ENCODE data around the gene KLHDC7B. TPM values are rescaled to one million over a fixed set of nuclear protein-coding genes. Genes with fewer than 3 reads are reported as not detected.

The KLHDC7B gene
- total RNA-seq (2021) (not detected in 3 replicates), Bru-seq, nascent RNA (not detected)
- long read RNA-seq, experiment 1, result 0 reads
- long read RNA-seq, experiment 2, result 0 reads
- long read RNA-seq, experiment 3, result 0 reads

- ChIA-PET POLR2A (no interaction called here), CTCF (interaction anchor here (0.7 to 1.2 kb wide), 3 partner anchors 17 to 83 kb away, joined by 3 to 4 read pairs (median 3); partner anchors contain the start of gene SYCE3)
- Mint-ChIP-seq H3K9me3 (no peaks in the 10 kb centered on the region), H3K4me3 (no peak within 1 kb of the TSS), H3K36me3 (no peaks in the 10 kb centered on the region), H3K4me1 (no peaks in the 10 kb centered on the region), H3K27ac (no peak within 1 kb of the TSS), H3K27me3 (ENCODE audit: low read depth) (peaks cover 11% of the 10 kb centered on the region)
- TF ChIP-seq OVOL2 (CRISPR knock-in tag; IDR thresholded peaks at IDR 0.05; ENCODE audit: borderline replicate concordance) (no peak), GABPB1 (CRISPR knock-in tag; IDR thresholded peaks at IDR 0.05) (peak; percentile 94)
- DNase-seq (ENCODE audit: low spot score) (no peak), ATAC-seq (no peak)
Measured at GRCh38 chr22:50545522-50546325, at the start of gene KLHDC7B. Gene KLHDC7B, plus strand, starts transcription at chr22:50545899. Its CDS starts 345 bp downstream, at chr22:50546244.

- ChIA-PET CTCF (interaction anchor here (0.6 to 2.6 kb wide), 17 partner anchors 9 to 264 kb away, joined by 3 to 24 read pairs (median 6); partner anchors contain the start of genes ADM2, LMF2, NCAPH2 and SCO2), POLR2A (interaction anchor here (0.7 to 1.5 kb wide), 2 partner anchors 12 to 31 kb away, joined by 3 to 4 read pairs; no protein-coding TSS in a partner anchor)
- Mint-ChIP-seq H3K4me1 (peaks cover 6% of the 10 kb centered on the region), H3K9me3 (no peaks in the 10 kb centered on the region), H3K36me3 (no peaks in the 10 kb centered on the region), H3K4me3 (no peak overlapping the region), H3K27ac (no peak overlapping the region), H3K27me3 (ENCODE audit: low read depth) (peaks cover 4% of the 10 kb centered on the region)
- no peak for DNase-seq (ENCODE audit: low spot score)
- no peak for TF ChIP-seq ZNF423 (CRISPR knock-in tag; IDR thresholded peaks at IDR 0.05)
- TF ChIP-seq, protein P1, sequence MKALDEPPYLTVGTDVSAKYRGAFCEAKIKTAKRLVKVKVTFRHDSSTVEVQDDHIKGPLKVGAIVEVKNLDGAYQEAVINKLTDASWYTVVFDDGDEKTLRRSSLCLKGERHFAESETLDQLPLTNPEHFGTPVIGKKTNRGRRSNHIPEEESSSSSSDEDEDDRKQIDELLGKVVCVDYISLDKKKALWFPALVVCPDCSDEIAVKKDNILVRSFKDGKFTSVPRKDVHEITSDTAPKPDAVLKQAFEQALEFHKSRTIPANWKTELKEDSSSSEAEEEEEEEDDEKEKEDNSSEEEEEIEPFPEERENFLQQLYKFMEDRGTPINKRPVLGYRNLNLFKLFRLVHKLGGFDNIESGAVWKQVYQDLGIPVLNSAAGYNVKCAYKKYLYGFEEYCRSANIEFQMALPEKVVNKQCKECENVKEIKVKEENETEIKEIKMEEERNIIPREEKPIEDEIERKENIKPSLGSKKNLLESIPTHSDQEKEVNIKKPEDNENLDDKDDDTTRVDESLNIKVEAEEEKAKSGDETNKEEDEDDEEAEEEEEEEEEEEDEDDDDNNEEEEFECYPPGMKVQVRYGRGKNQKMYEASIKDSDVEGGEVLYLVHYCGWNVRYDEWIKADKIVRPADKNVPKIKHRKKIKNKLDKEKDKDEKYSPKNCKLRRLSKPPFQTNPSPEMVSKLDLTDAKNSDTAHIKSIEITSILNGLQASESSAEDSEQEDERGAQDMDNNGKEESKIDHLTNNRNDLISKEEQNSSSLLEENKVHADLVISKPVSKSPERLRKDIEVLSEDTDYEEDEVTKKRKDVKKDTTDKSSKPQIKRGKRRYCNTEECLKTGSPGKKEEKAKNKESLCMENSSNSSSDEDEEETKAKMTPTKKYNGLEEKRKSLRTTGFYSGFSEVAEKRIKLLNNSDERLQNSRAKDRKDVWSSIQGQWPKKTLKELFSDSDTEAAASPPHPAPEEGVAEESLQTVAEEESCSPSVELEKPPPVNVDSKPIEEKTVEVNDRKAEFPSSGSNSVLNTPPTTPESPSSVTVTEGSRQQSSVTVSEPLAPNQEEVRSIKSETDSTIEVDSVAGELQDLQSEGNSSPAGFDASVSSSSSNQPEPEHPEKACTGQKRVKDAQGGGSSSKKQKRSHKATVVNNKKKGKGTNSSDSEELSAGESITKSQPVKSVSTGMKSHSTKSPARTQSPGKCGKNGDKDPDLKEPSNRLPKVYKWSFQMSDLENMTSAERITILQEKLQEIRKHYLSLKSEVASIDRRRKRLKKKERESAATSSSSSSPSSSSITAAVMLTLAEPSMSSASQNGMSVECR (CRISPR knock-in tag; IDR thresholded peaks at IDR 0.05; ENCODE audit: borderline replicate concordance), result no peak
- TF ChIP-seq NR3C1 (CRISPR knock-in tag; conservative IDR thresholded peaks at IDR 0.05; ENCODE audit: low read depth), result no peak
- no peak for TF ChIP-seq JUN (CRISPR knock-in tag; IDR thresholded peaks at IDR 0.05)
- no peak for TF ChIP-seq SP1 (CRISPR knock-in tag; conservative IDR thresholded peaks at IDR 0.05)
- TF ChIP-seq NFE2L1 (CRISPR knock-in tag; IDR thresholded peaks at IDR 0.05), result no peak
- TF ChIP-seq, protein P2, sequence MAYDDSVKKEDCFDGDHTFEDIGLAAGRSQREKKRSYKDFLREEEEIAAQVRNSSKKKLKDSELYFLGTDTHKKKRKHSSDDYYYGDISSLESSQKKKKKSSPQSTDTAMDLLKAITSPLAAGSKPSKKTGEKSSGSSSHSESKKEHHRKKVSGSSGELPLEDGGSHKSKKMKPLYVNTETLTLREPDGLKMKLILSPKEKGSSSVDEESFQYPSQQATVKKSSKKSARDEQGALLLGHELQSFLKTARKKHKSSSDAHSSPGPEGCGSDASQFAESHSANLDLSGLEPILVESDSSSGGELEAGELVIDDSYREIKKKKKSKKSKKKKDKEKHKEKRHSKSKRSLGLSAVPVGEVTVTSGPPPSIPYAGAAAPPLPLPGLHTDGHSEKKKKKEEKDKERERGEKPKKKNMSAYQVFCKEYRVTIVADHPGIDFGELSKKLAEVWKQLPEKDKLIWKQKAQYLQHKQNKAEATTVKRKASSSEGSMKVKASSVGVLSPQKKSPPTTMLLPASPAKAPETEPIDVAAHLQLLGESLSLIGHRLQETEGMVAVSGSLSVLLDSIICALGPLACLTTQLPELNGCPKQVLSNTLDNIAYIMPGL (CRISPR knock-in tag; IDR thresholded peaks at IDR 0.05), result no peak
- TF ChIP-seq ATF1 (CRISPR knock-in tag; IDR thresholded peaks at IDR 0.05), result no peak
- TF ChIP-seq FOXJ3 (CRISPR knock-in tag; IDR thresholded peaks at IDR 0.05; ENCODE audit: borderline replicate concordance), result no peak
- no peak for TF ChIP-seq SOX15 (CRISPR knock-in tag; IDR thresholded peaks at IDR 0.05)
- TF ChIP-seq CDX4 (CRISPR knock-in tag; IDR thresholded peaks at IDR 0.05; ENCODE audit: borderline replicate concordance), result no peak
- no peak for TF ChIP-seq ATF2 (CRISPR knock-in tag; IDR thresholded peaks at IDR 0.05; ENCODE audit: borderline replicate concordance, low read depth)
- TF ChIP-seq, protein P3, sequence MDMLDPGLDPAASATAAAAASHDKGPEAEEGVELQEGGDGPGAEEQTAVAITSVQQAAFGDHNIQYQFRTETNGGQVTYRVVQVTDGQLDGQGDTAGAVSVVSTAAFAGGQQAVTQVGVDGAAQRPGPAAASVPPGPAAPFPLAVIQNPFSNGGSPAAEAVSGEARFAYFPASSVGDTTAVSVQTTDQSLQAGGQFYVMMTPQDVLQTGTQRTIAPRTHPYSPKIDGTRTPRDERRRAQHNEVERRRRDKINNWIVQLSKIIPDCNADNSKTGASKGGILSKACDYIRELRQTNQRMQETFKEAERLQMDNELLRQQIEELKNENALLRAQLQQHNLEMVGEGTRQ (CRISPR knock-in tag; IDR thresholded peaks at IDR 0.05), result no peak
- no peak for TF ChIP-seq ZNF416 (CRISPR knock-in tag; IDR thresholded peaks at IDR 0.05)
- ATAC-seq, result no peak
Measured at GRCh38 chr22:50497093-50497492, 48.6 kb upstream of the KLHDC7B start.
